Lower leg skin (tissue), 4 donors: ENCODE results near the gene ZNF524. TPM values are rescaled to one million over a fixed set of nuclear protein-coding genes. Genes with fewer than 3 reads are reported as not detected.
A peak's percentile ranks its signal among the peaks of the same experiment; 100 is the strongest.

ENCODE experiments used
- DNase-seq, 2 donors: peaks; one replicate each; pipeline ENCODE4 v3.0.0-alpha.2; 2019; ENCODE audit warnings: low spot score in 2 of 2
- H3K4me3 ChIP-seq: fragments of 200-600 bp; sonication (generic); 2 replicates; pipeline ENCODE4 v1.5.1; 2017; ENCODE audit warnings: mild to moderate bottlenecking, low read depth; ENCODE audit not compliant: poor library complexity, severe bottlenecking
- POLR2A ChIP-seq, 2 donors: fragments of 450-650 bp; IDR thresholded peaks; one replicate each; pipeline ENCODE4 v1.6.1; 2016 to 2017; ENCODE audit warnings: antibody characterized with exemption in 2 of 2, mild to moderate bottlenecking in 1 of 2, moderate library complexity in 1 of 2
- WGBS, 2 donors: methylation state at CpG; one replicate each; pipeline ENCODE4 v1.1.5; 2018; 5-methylcytosine and 5-hydroxymethylcytosine counted together
- intact Hi-C: fragments of 100-400 bp; cut with DNase I; formaldehyde crosslinking; loops from one replicate; pipeline ENCODE4 v1.15.0; 2023; ENCODE audit warnings: low total_unique reads
- total RNA-seq, 4 donors: library from RNA; depleted of rRNA; stranded (reverse); fragments of >200 nt; gene quantifications; one replicate each; pipeline ENCODE4 v1.1.0, GENCODE V29; 2016
- TF ChIP-seq, protein P1 (sequence below), 3 donors: fragments of 450-650 bp; IDR thresholded peaks; one replicate each; pipeline ENCODE4 v1.5.1; 2016; ENCODE audit warnings: antibody characterized with exemption in 3 of 3, mild to moderate bottlenecking in 3 of 3, moderate library complexity in 2 of 3

ZNF524 gene
- total RNA-seq, 4 donors from 2014 or later: 58.4 to 88.3 (median 78.3) TPM

GRCh38 chr19:55626350-55626749 is 26.3 kb downstream of the ZNF524 start:
- no peak overlapping the region for H3K4me3 ChIP-seq
- WGBS, 2 donors: 91 to 94% methylated on average over 11 of the region's 11 CpGs
- no peak for TF ChIP-seq POLR2A (IDR thresholded peaks at IDR 0.05)
- TF ChIP-seq, protein P1, sequence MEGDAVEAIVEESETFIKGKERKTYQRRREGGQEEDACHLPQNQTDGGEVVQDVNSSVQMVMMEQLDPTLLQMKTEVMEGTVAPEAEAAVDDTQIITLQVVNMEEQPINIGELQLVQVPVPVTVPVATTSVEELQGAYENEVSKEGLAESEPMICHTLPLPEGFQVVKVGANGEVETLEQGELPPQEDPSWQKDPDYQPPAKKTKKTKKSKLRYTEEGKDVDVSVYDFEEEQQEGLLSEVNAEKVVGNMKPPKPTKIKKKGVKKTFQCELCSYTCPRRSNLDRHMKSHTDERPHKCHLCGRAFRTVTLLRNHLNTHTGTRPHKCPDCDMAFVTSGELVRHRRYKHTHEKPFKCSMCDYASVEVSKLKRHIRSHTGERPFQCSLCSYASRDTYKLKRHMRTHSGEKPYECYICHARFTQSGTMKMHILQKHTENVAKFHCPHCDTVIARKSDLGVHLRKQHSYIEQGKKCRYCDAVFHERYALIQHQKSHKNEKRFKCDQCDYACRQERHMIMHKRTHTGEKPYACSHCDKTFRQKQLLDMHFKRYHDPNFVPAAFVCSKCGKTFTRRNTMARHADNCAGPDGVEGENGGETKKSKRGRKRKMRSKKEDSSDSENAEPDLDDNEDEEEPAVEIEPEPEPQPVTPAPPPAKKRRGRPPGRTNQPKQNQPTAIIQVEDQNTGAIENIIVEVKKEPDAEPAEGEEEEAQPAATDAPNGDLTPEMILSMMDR (IDR thresholded peaks at IDR 0.05): no peak
- no peak for DNase-seq
- intact Hi-C loops: no loop called here

- H3K4me3 ChIP-seq: no peak overlapping the region
- intact Hi-C loops: loop anchor here (5.0 kb wide), 1 partner anchor 115 kb away; no protein-coding TSS in a partner anchor
- DNase-seq: peak; percentile 95 to 97
- no peak for TF ChIP-seq POLR2A (IDR thresholded peaks at IDR 0.05)
- TF ChIP-seq, protein P1 (IDR thresholded peaks at IDR 0.05): peak in 2 of 3 donors; percentile 37 to 71
- 17 to 28% methylated on average over 3 of the region's 3 CpGs for WGBS, 2 donors
These were observed 32.4 kb downstream of the ZNF524 start for GRCh38 chr19:55632463-55632834.

DNA sequence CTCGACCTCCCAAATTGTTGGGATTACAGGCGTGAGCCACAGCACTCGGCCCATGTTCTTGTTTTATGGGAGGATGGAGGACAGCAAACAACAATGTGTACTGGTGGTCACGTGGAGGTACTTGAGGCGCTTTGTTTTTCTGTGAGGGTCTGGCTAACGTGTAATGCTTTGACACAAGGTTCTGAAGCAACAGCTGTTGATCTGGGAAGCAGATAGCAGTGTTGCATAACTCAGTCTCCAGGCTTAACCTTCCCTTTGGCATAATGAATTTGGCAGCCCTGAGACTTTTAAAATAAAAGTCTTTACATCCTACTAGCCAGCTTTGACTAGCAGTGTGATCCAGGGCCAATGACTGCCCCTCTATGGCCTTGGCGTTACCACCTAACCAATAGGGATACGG is 33.8 kb downstream of the ZNF524 start:
- no peak overlapping the region for H3K4me3 ChIP-seq
- WGBS, 2 donors: 76 to 83% methylated on average over 8 of the region's 8 CpGs
- no peak for DNase-seq
- no peak for TF ChIP-seq POLR2A (IDR thresholded peaks at IDR 0.05)
- TF ChIP-seq, protein P1 (IDR thresholded peaks at IDR 0.05): no peak
- intact Hi-C loops: loop anchor here (5.0 kb wide), 1 partner anchor 117 kb away; no protein-coding TSS in a partner anchor

- 6 to 11% methylated on average over 9 of the region's 9 CpGs for WGBS, 2 donors
- no peak for TF ChIP-seq POLR2A (IDR thresholded peaks at IDR 0.05)
- TF ChIP-seq, protein P1 (IDR thresholded peaks at IDR 0.05): no peak
- no peak for DNase-seq
- intact Hi-C loops: no loop called here
- peak overlapping the region; percentile 100 for H3K4me3 ChIP-seq
These were observed 35.2 kb downstream of the ZNF524 start for GRCh38 chr19:55635334-55635717.

GRCh38 chr19:55635856-55636440 is 35.9 kb downstream of the ZNF524 start:
- no peak for TF ChIP-seq POLR2A (IDR thresholded peaks at IDR 0.05)
- TF ChIP-seq, protein P1 (IDR thresholded peaks at IDR 0.05): no peak
- intact Hi-C loops: no loop called here
- no peak for DNase-seq
- peak overlapping the region; percentile 100 for H3K4me3 ChIP-seq
- WGBS, 2 donors: 54 to 63% methylated on average over 7 of the region's 7 CpGs

- intact Hi-C loops: no loop called here
- no peak overlapping the region for H3K4me3 ChIP-seq
- WGBS, 2 donors: 84 to 90% methylated on average over 4 of the region's 4 CpGs
- TF ChIP-seq, protein P1 (IDR thresholded peaks at IDR 0.05): no peak
- TF ChIP-seq POLR2A (IDR thresholded peaks at IDR 0.05): no peak
- DNase-seq: no peak
These were observed 36.6 kb downstream of the ZNF524 start for GRCh38 chr19:55636723-55637122.
